SK-N-SH (cell line): Measurements from ENCODE around the gene WNT4.

Source experiments
- CTCF ChIP-seq: fragments of 200-600 bp; sonication (generic); IDR thresholded peaks from 2 replicates; pipeline ENCODE4 v1.6.1; 2017; ENCODE audit warnings: antibody characterized with exemption, mild to moderate bottlenecking, moderate library complexity
- POLR2AphosphoS5 ChIP-seq: IDR thresholded peaks from 2 replicates; pipeline ENCODE4 v1.6.1; 2012; ENCODE audit warnings: low read depth, low read length

- TF ChIP-seq POLR2AphosphoS5: no peak
- no peak for TF ChIP-seq CTCF
These were observed 18.9 kb downstream of the WNT4 start for GRCh38 chr1:22123901-22124404.
